IMR-90 (cell line): ENCODE results near the gene IGSF8. TPM values are rescaled to one million over a fixed set of nuclear protein-coding genes. Genes with fewer than 3 reads are reported as not detected.

Experiments used
- ATAC-seq: fragments of 200-7000 bp; cut with Tn5 transposase; 2 replicates; pipeline ENCODE4 v1.9.1; 2020; ENCODE audit warnings: low read depth, mild to moderate bottlenecking, moderate library complexity
- BruUV-seq: library from RNA; stranded (reverse); fragments of 400-500 nt; replicated peaks from 2 replicates; lab custom pipeline; 2021; lab: Mats Ljungman, UMichigan
- CTCF ChIA-PET: fragments of 300-600 bp; formaldehyde crosslinking; extraction: SDS; loops from one replicate; lab custom pipeline; 2021; ENCODE audit warnings: antibody characterized with exemption; lab: Yijun Ruan, JAX
- POLR2A ChIA-PET: fragments of 300-600 bp; sonication (Branson Sonifier 250); formaldehyde crosslinking; loops from one replicate; lab custom pipeline; 2022; ENCODE audit warnings: antibody characterized with exemption; ENCODE audit not compliant: unreplicated experiment; lab: Charles Lee
- DNase-seq: peaks from one replicate; pipeline ENCODE4 v3.0.0; 2013
- H2AFZ ChIP-seq: replicated peaks from 2 replicates; pipeline ENCODE3; 2013; ENCODE audit warnings: low read length, mild to moderate bottlenecking; ENCODE audit not compliant: poor library complexity
- H2AK5ac ChIP-seq: 2 replicates; pipeline ENCODE4 v1.6.1; 2013; ENCODE audit warnings: low read depth, low read length, inconsistent platforms
- H2AK9ac ChIP-seq: replicated peaks from 2 replicates; pipeline ENCODE3; 2013; ENCODE audit warnings: mild to moderate bottlenecking, low read depth, low read length, moderate library complexity; ENCODE audit not compliant: poor library complexity
- H2BK120ac ChIP-seq: 2 replicates; pipeline ENCODE4 v1.6.1; 2013; ENCODE audit warnings: low read depth, low read length, inconsistent platforms
- H2BK15ac ChIP-seq: 3 replicates; pipeline ENCODE4 v1.6.1; 2013; ENCODE audit warnings: low read depth, low read length, inconsistent platforms
- H2BK20ac ChIP-seq: 2 replicates; pipeline ENCODE4 v1.6.1; 2013; ENCODE audit warnings: low read depth, mild to moderate bottlenecking, inconsistent platforms, low read length, moderate library complexity
- H2BK5ac ChIP-seq: 2 replicates; pipeline ENCODE4 v1.6.1; 2013; ENCODE audit warnings: mild to moderate bottlenecking, low read depth, low read length, inconsistent platforms; ENCODE audit not compliant: poor library complexity, severe bottlenecking
- H3K14ac ChIP-seq: replicated peaks from 2 replicates; pipeline ENCODE4 v1.6.1; 2013; ENCODE audit warnings: low read depth, low read length, inconsistent platforms
- H3K18ac ChIP-seq: 2 replicates; pipeline ENCODE4 v1.6.1; 2013; ENCODE audit warnings: low read depth, low read length, control low read depth
- H3K23ac ChIP-seq: 2 replicates; pipeline ENCODE4 v1.6.1; 2013; ENCODE audit warnings: low read depth, low read length, inconsistent platforms
- H3K27ac ChIP-seq: 2 replicates; pipeline ENCODE4 v1.5.1; 2013; ENCODE audit warnings: mild to moderate bottlenecking, control low read depth, low read length; ENCODE audit not compliant: insufficient read depth
- H3K27me3 ChIP-seq: 2 replicates; pipeline ENCODE4 v1.6.1; 2013; ENCODE audit warnings: low read length; ENCODE audit not compliant: control insufficient read depth, insufficient read depth
- H3K36me3 ChIP-seq: 2 replicates; pipeline ENCODE4 v1.6.1; 2013; ENCODE audit warnings: low read length, mixed read lengths; ENCODE audit not compliant: control insufficient read depth, insufficient read depth
- H3K4ac ChIP-seq: 2 replicates; pipeline ENCODE4 v1.6.1; 2013; ENCODE audit warnings: low read depth, low read length, inconsistent platforms
- H3K4me1 ChIP-seq: 2 replicates; pipeline ENCODE4 v1.6.1; 2013; ENCODE audit warnings: low read length, mixed read lengths; ENCODE audit not compliant: control insufficient read depth, insufficient read depth
- H3K4me2 ChIP-seq: 2 replicates; pipeline ENCODE4 v1.6.1; 2013; ENCODE audit warnings: low read depth, mild to moderate bottlenecking, control low read depth, low read length, moderate library complexity
- H3K4me3 ChIP-seq: 2 replicates; pipeline ENCODE4 v1.5.1; 2013; ENCODE audit warnings: low read depth, mild to moderate bottlenecking, control low read depth, low read length, moderate library complexity; ENCODE audit not compliant: insufficient read depth
- H3K56ac ChIP-seq: 2 replicates; pipeline ENCODE4 v1.6.1; 2013; ENCODE audit warnings: low read length, inconsistent platforms; ENCODE audit not compliant: insufficient read depth; ENCODE audit errors: extremely low read depth
- H3K79me1 ChIP-seq, 2 experiments: 2 replicates each; pipeline ENCODE4 v1.6.1; 2013; ENCODE audit warnings: low read length in 2 of 2, inconsistent platforms in 1 of 2, low read depth in 1 of 2
- H3K9ac ChIP-seq: 2 replicates; pipeline ENCODE4 v1.6.1; 2013; ENCODE audit warnings: low read depth, low read length, control low read depth
- H3K9me1 ChIP-seq: 2 replicates; pipeline ENCODE4 v1.6.1; 2013; ENCODE audit warnings: low read length, inconsistent platforms; ENCODE audit not compliant: insufficient read depth
- H3K9me3 ChIP-seq: 2 replicates; pipeline ENCODE4 v1.6.1; 2013; ENCODE audit warnings: low read length; ENCODE audit not compliant: control insufficient read depth, insufficient read depth
- H4K20me1 ChIP-seq: 2 replicates; pipeline ENCODE4 v1.6.1; 2013; ENCODE audit warnings: low read length, inconsistent platforms; ENCODE audit not compliant: insufficient read depth
- H4K5ac ChIP-seq: 2 replicates; pipeline ENCODE4 v1.6.1; 2013; ENCODE audit warnings: mild to moderate bottlenecking, low read depth, low read length, control low read depth
- H4K8ac ChIP-seq, 2 experiments: 2 replicates each; pipeline ENCODE4 v1.6.1; 2013; ENCODE audit warnings: low read depth in 2 of 2, low read length in 2 of 2, control low read depth in 1 of 2, inconsistent platforms in 1 of 2
- H4K91ac ChIP-seq: 2 replicates; pipeline ENCODE4 v1.6.1; 2013; ENCODE audit warnings: low read depth, low read length, inconsistent platforms; ENCODE audit not compliant: insufficient read depth
- BHLHE40 ChIP-seq: fragments of 150-350 bp; IDR thresholded peaks from 2 replicates; pipeline ENCODE4 v1.6.1; 2016; ENCODE audit warnings: mild to moderate bottlenecking, low read depth, low read length
- CEBPB ChIP-seq: IDR thresholded peaks from 2 replicates; pipeline ENCODE4 v1.6.1; 2012; ENCODE audit warnings: low read depth, low read length, improper control_type of control experiment
- CHD1 ChIP-seq: IDR thresholded peaks from 2 replicates; pipeline ENCODE4 v1.6.1; 2012; ENCODE audit warnings: low read depth, low read length, improper control_type of control experiment
- FOS ChIP-seq: fragments of 150-350 bp; IDR thresholded peaks from 2 replicates; pipeline ENCODE4 v1.6.1; 2016; ENCODE audit warnings: low read depth, low read length
- NFE2L2 ChIP-seq: fragments of 150-350 bp; IDR thresholded peaks from 2 replicates; pipeline ENCODE4 v1.6.1; 2016; ENCODE audit warnings: low read depth, mild to moderate bottlenecking, low read length
- POLR2A ChIP-seq: IDR thresholded peaks from 2 replicates; pipeline ENCODE4 v1.6.1; 2012; ENCODE audit warnings: mild to moderate bottlenecking, low read depth, low read length
- RAD21 ChIP-seq: IDR thresholded peaks from 2 replicates; pipeline ENCODE4 v1.6.1; 2012; ENCODE audit warnings: low read length, improper control_type of control experiment
- SMC3 ChIP-seq: fragments of 150-350 bp; IDR thresholded peaks from 2 replicates; pipeline ENCODE4 v1.6.1; 2016; ENCODE audit warnings: low read depth, mild to moderate bottlenecking, antibody characterized with exemption, low read length, moderate library complexity
- WGBS, 2 experiments: methylation state at CpG; one replicate each; pipeline versions ENCODE4 v1.1.5 to v1.1.7; 2013; ENCODE audit warnings: missing lambda C conversion rate in 2 of 2; ENCODE audit not compliant: insufficient read length in 1 of 2; ENCODE audit errors: extremely low coverage in 2 of 2; 5-methylcytosine and 5-hydroxymethylcytosine counted together
- dilution Hi-C: fragments of 300-500 bp; cut with HindIII; formaldehyde crosslinking; loops from one replicate; pipeline ENCODE4 v1.14.3; 2018; ENCODE audit warnings: low sequenced_read_pairs; ENCODE audit not compliant: unreplicated experiment
- in situ Hi-C: fragments of 300-500 bp; cut with MboI; formaldehyde crosslinking; loops from 3 replicates; pipeline ENCODE4 v1.14.3; 2019; ENCODE audit warnings: low sequenced_read_pairs, inconsistent platforms, mixed read lengths
- intact Hi-C: fragments of 100-400 bp; cut with micrococcal nuclease; formaldehyde crosslinking; loops from 2 replicates; pipeline ENCODE4 v1.10.0; 2022
- polyA plus RNA-seq, 3 experiments: library from polyadenylated mRNA; depleted of rRNA; stranded (reverse); fragments of >200 nt; gene quantifications; 2 replicates each; pipeline ENCODE4 v1.2.3, GENCODE V29; 2012; ENCODE audit warnings: low replicate concordance in 1 of 3
- total RNA-seq: library from RNA; depleted of rRNA; stranded (reverse); fragments of >200 nt; gene quantifications from 2 replicates; pipeline ENCODE4 v1.2.3, GENCODE V29; 2012
- TF ChIP-seq, protein P1 (sequence below): fragments of 150-350 bp; IDR thresholded peaks from 2 replicates; pipeline ENCODE4 v1.6.1; 2016; ENCODE audit warnings: low read depth, mild to moderate bottlenecking, low read length, moderate library complexity, borderline replicate concordance
- TF ChIP-seq, protein P2 (sequence below): conservative IDR thresholded peaks from 2 replicates; pipeline ENCODE4 v1.5.1; 2012; ENCODE audit warnings: mild to moderate bottlenecking, low read depth, low read length, improper control_type of control experiment

Gene IGSF8
- total and polyA plus RNA-seq, 2 of the 4 experiments (the other 2 are of a cell fraction), result 8.8 to 25.2 TPM

- H4K91ac ChIP-seq, result no peak overlapping the region
- no peak overlapping the region for H4K5ac ChIP-seq
- H2AK5ac ChIP-seq, result no peak overlapping the region
- no peak overlapping the region for H2AFZ ChIP-seq
- no peak overlapping the region for H2BK120ac ChIP-seq
- BruUV-seq, result no TSS peak
- H3K9ac ChIP-seq, result no peak overlapping the region
- no peak overlapping the region for H3K14ac ChIP-seq
- H3K4me1 ChIP-seq, result no peaks in the 10 kb centered on the region
- no peak for TF ChIP-seq CEBPB
- no peak for TF ChIP-seq FOS
- TF ChIP-seq POLR2A, result no peak
- no peak for TF ChIP-seq BHLHE40
- TF ChIP-seq, protein P1, sequence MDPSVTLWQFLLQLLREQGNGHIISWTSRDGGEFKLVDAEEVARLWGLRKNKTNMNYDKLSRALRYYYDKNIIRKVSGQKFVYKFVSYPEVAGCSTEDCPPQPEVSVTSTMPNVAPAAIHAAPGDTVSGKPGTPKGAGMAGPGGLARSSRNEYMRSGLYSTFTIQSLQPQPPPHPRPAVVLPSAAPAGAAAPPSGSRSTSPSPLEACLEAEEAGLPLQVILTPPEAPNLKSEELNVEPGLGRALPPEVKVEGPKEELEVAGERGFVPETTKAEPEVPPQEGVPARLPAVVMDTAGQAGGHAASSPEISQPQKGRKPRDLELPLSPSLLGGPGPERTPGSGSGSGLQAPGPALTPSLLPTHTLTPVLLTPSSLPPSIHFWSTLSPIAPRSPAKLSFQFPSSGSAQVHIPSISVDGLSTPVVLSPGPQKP, result no peak
- TF ChIP-seq, protein P2, sequence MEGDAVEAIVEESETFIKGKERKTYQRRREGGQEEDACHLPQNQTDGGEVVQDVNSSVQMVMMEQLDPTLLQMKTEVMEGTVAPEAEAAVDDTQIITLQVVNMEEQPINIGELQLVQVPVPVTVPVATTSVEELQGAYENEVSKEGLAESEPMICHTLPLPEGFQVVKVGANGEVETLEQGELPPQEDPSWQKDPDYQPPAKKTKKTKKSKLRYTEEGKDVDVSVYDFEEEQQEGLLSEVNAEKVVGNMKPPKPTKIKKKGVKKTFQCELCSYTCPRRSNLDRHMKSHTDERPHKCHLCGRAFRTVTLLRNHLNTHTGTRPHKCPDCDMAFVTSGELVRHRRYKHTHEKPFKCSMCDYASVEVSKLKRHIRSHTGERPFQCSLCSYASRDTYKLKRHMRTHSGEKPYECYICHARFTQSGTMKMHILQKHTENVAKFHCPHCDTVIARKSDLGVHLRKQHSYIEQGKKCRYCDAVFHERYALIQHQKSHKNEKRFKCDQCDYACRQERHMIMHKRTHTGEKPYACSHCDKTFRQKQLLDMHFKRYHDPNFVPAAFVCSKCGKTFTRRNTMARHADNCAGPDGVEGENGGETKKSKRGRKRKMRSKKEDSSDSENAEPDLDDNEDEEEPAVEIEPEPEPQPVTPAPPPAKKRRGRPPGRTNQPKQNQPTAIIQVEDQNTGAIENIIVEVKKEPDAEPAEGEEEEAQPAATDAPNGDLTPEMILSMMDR, result no peak
- TF ChIP-seq CHD1, result no peak
- no peak for TF ChIP-seq RAD21
- TF ChIP-seq SMC3, result no peak
- no peak for TF ChIP-seq NFE2L2
- no peak overlapping the region for H3K56ac ChIP-seq
- intact Hi-C loops (no loop called here), dilution Hi-C loops (no loop called here), in situ Hi-C loops (loop anchor here (10.0 kb wide), 1 partner anchor 264 kb away; no protein-coding TSS in a partner anchor)
- H3K27me3 ChIP-seq, result no peaks in the 10 kb centered on the region
- no CpG with 5 or more reads among the region's 4 CpGs for WGBS, 2 experiments
- DNase-seq, result no peak
- H2BK20ac ChIP-seq, result no peak overlapping the region
- H3K27ac ChIP-seq, result no peak overlapping the region
- no peak overlapping the region for H3K4me2 ChIP-seq
- no peak overlapping the region for H3K4ac ChIP-seq
- no peak overlapping the region for H3K18ac ChIP-seq
- no peaks in the 10 kb centered on the region for H3K9me1 ChIP-seq
- peaks cover 8% of the 10 kb centered on the region for H3K36me3 ChIP-seq
- H4K8ac ChIP-seq, result no peak overlapping the region
- H2BK5ac ChIP-seq, result no peak overlapping the region
- no peak for ATAC-seq
- H2BK15ac ChIP-seq, result no peak overlapping the region
- H3K79me1 ChIP-seq, result 0 out of 4 replicates have a peak, but pooled peaks cover 0 to 6% of the 10 kb centered on the region in 2 experiments
- no peak overlapping the region for H3K4me3 ChIP-seq
- H3K23ac ChIP-seq, result no peak overlapping the region
- H2AK9ac ChIP-seq, result no peak overlapping the region
- POLR2A ChIA-PET, result no interaction called here
- CTCF ChIA-PET, result no interaction called here
- 0 out of 2 replicates have a peak, but pooled peaks cover 5% of the 10 kb centered on the region for H4K20me1 ChIP-seq
- H3K9me3 ChIP-seq, result no peaks in the 10 kb centered on the region
These were observed 7.7 kb downstream of the IGSF8 start for GRCh38 chr1:160090760-160091159.
